Chondrocyte (in vitro differentiated cells): ENCODE measurements around the gene WWC1. TPM values are rescaled to one million over a fixed set of nuclear protein-coding genes. Genes with fewer than 3 reads are reported as not detected.
"Not testable (repeated sequence)": the region's sequence is repeated elsewhere in the genome, so short reads cannot be mapped to it uniquely, and the experiment has no call there.

Experiments
- DNase-seq: peaks from one replicate; pipeline ENCODE4 v3.0.0; 2021; ENCODE audit warnings: mixed read lengths, low spot score
- H3K27ac Mint-ChIP-seq: one replicate; pipeline ENCODE4 v1.8.0; 2021; ENCODE audit warnings: mild to moderate bottlenecking, moderate library complexity, mixed read lengths; ENCODE audit not compliant: unreplicated experiment
- H3K27me3 Mint-ChIP-seq: 2 replicates; pipeline ENCODE4 v1.8.0; 2021; ENCODE audit warnings: low read depth, mixed read lengths
- H3K36me3 Mint-ChIP-seq: 2 replicates; pipeline ENCODE4 v1.8.0; 2021; ENCODE audit warnings: low read depth, mixed read lengths
- H3K4me1 Mint-ChIP-seq: 2 replicates; pipeline ENCODE4 v1.8.0; 2021; ENCODE audit warnings: low read depth, mild to moderate bottlenecking, mixed read lengths
- H3K4me3 Mint-ChIP-seq: one replicate; pipeline ENCODE4 v1.8.0; 2021; ENCODE audit warnings: mild to moderate bottlenecking, moderate library complexity, mixed read lengths; ENCODE audit not compliant: unreplicated experiment
- H3K9me3 Mint-ChIP-seq: 2 replicates; pipeline ENCODE4 v1.8.0; 2021; ENCODE audit warnings: low read depth, mixed read lengths
- CTCF ChIP-seq: fragments of 200-600 bp; sonication (generic); IDR thresholded peaks from 2 replicates; pipeline ENCODE4 v1.5.0; 2021; ENCODE audit warnings: antibody characterized with exemption, mild to moderate bottlenecking, moderate library complexity
- total RNA-seq: library from RNA; stranded (reverse); gene quantifications from 3 replicates; pipeline ENCODE4 v1.2.1, GENCODE V29; 2021

WWC1 gene
- total RNA-seq, 1 donor from 2014 or later: 2.1 TPM

GRCh38 chr5:168334695-168335094 is 43.2 kb downstream of the WWC1 start:
- no peak overlapping the region for H3K27ac Mint-ChIP-seq

GRCh38 chr5:168337361-168337760 is 45.9 kb downstream of the WWC1 start:
- DNase-seq: no peak
- no peak for TF ChIP-seq CTCF
- Mint-ChIP-seq H3K4me1 (peaks cover 10% of the 10 kb centered on the region), H3K27me3 (peaks cover under 1% of the 10 kb centered on the region), H3K36me3 (no peaks in the 10 kb centered on the region), H3K27ac (no peak overlapping the region), H3K9me3 (peaks cover 5% of the 10 kb centered on the region), H3K4me3 (no peak overlapping the region)

More at GRCh38 chr5:168334695-168335094, 43.2 kb downstream of the WWC1 start:
- no peak for TF ChIP-seq CTCF
- Mint-ChIP-seq H3K27me3 (peaks cover 6% of the 10 kb centered on the region), H3K4me1 (peaks cover 10% of the 10 kb centered on the region), H3K36me3 (no peaks in the 10 kb centered on the region), H3K9me3 (no peaks in the 10 kb centered on the region), H3K4me3 (no peak overlapping the region)
- DNase-seq: no peak

GRCh38 chr5:168339109-168339771 is 47.8 kb downstream of the WWC1 start:
- TF ChIP-seq CTCF: peak; percentile 26
- H3K27ac Mint-ChIP-seq: no peak overlapping the region
- no peaks in the 10 kb centered on the region for H3K27me3 Mint-ChIP-seq
- no peak for DNase-seq
- no peaks in the 10 kb centered on the region for H3K36me3 Mint-ChIP-seq
- no peak overlapping the region for H3K4me3 Mint-ChIP-seq
- peaks cover 8% of the 10 kb centered on the region for H3K4me1 Mint-ChIP-seq
- peaks cover 5% of the 10 kb centered on the region for H3K9me3 Mint-ChIP-seq

GRCh38 chr5:168339772-168340140 is 48.3 kb downstream of the WWC1 start:
- H3K36me3 Mint-ChIP-seq, H3K27me3 Mint-ChIP-seq, H3K9me3 Mint-ChIP-seq, H3K4me3 Mint-ChIP-seq, H3K4me1 Mint-ChIP-seq, DNase-seq, H3K27ac Mint-ChIP-seq: not testable (repeated sequence)

GRCh38 chr5:168340487-168340886 is 49.0 kb downstream of the WWC1 start:
- H3K9me3 Mint-ChIP-seq: peaks cover 5% of the 10 kb centered on the region
- TF ChIP-seq CTCF: no peak
- no peak for DNase-seq
- H3K27me3 Mint-ChIP-seq: no peaks in the 10 kb centered on the region
- H3K27ac Mint-ChIP-seq: no peak overlapping the region
- no peaks in the 10 kb centered on the region for H3K4me1 Mint-ChIP-seq
- no peaks in the 10 kb centered on the region for H3K36me3 Mint-ChIP-seq
- H3K4me3 Mint-ChIP-seq: no peak overlapping the region

- H3K4me1 Mint-ChIP-seq: no peaks in the 10 kb centered on the region
- H3K27ac Mint-ChIP-seq: no peak overlapping the region
- H3K27me3 Mint-ChIP-seq: no peaks in the 10 kb centered on the region
- no peak overlapping the region for H3K4me3 Mint-ChIP-seq
- no peaks in the 10 kb centered on the region for H3K36me3 Mint-ChIP-seq
- peaks cover 5% of the 10 kb centered on the region for H3K9me3 Mint-ChIP-seq
- TF ChIP-seq CTCF: no peak
- DNase-seq: no peak
These were observed 49.7 kb downstream of the WWC1 start for GRCh38 chr5:168341178-168341577.
